ENCODE data around the gene ATP5F1C.

- TF ChIP-seq CTCF (conservative IDR thresholded peaks at IDR 0.05; ENCODE audit: low read depth, low read length) = no peak
- no peak for TF ChIP-seq EZH2phosphoT487 (IDR thresholded peaks at IDR 0.05; ENCODE audit: borderline replicate concordance, low read length)
- no peak for TF ChIP-seq EZH2 (IDR thresholded peaks at IDR 0.05; ENCODE audit: low read length, unreplicated experiment)
Measured at GRCh38 chr10:7795605-7796004, 7.6 kb downstream of the ATP5F1C start.
